Ishikawa (cell line): Measurements from ENCODE around the gene SLC12A5.

Experiments
- EP300 ChIP-seq: IDR thresholded peaks from 2 replicates; pipeline ENCODE4 v1.6.1; 2012; ENCODE audit warnings: borderline replicate concordance
- RAD21 ChIP-seq: IDR thresholded peaks from 2 replicates; pipeline ENCODE4 v1.6.1; 2012; ENCODE audit warnings: low read depth
- REST ChIP-seq: IDR thresholded peaks from 2 replicates; pipeline ENCODE4 v1.6.1; 2012; ENCODE audit warnings: low read depth, mild to moderate bottlenecking
- TAF1 ChIP-seq: IDR thresholded peaks from 2 replicates; pipeline ENCODE4 v1.6.1; 2012; ENCODE audit warnings: low read depth, mild to moderate bottlenecking
- TEAD4 ChIP-seq: IDR thresholded peaks from 2 replicates; pipeline ENCODE4 v1.6.1; 2012
- YY1 ChIP-seq: IDR thresholded peaks from 2 replicates; pipeline ENCODE4 v1.6.1; 2012; ENCODE audit warnings: low read depth

GRCh38 chr20:45999557-46000261, 29.3 kb upstream of the SLC12A5 start:
- no peak for TF ChIP-seq RAD21
- no peak for TF ChIP-seq TAF1
- TF ChIP-seq REST: no peak
- no peak for TF ChIP-seq TEAD4
- no peak for TF ChIP-seq EP300
- TF ChIP-seq YY1: no peak
